Neural progenitor cell (in vitro differentiated cells): ENCODE data around the gene SP6. TPM values are rescaled to one million over a fixed set of nuclear protein-coding genes. Genes with fewer than 3 reads are reported as not detected.
A peak's percentile ranks its signal among the peaks of the same experiment; 100 is the strongest.

Experiments
- DNase-seq: peaks from one replicate; pipeline ENCODE4 v3.0.0-alpha.2; 2016; ENCODE audit warnings: low spot score
- H2AFZ ChIP-seq: fragments of 200-600 bp; sonication (generic); replicated peaks from 2 replicates; pipeline ENCODE4 v1.6.1; 2016; ENCODE audit warnings: antibody characterized with exemption
- H3F3A ChIP-seq: fragments of 200-600 bp; sonication (generic); 2 replicates; pipeline ENCODE4 v1.6.1; 2016; ENCODE audit warnings: antibody characterized with exemption, low read depth
- H3K27ac ChIP-seq: fragments of 200-600 bp; sonication (generic); 2 replicates; pipeline ENCODE4 v1.5.1; 2016; ENCODE audit warnings: mild to moderate bottlenecking
- H3K27me3 ChIP-seq: fragments of 200-600 bp; sonication (generic); 2 replicates; pipeline ENCODE4 v1.6.1; 2016; ENCODE audit warnings: mild to moderate bottlenecking, moderate library complexity
- H3K36me3 ChIP-seq: fragments of 200-600 bp; sonication (generic); 2 replicates; pipeline ENCODE4 v1.5.1; 2016
- H3K4me1 ChIP-seq: fragments of 200-600 bp; sonication (generic); 2 replicates; pipeline ENCODE4 v1.6.1; 2016; ENCODE audit warnings: mixed run types
- H3K4me2 ChIP-seq: fragments of 200-600 bp; sonication (generic); 2 replicates; pipeline ENCODE4 v1.6.1; 2016
- H3K4me3 ChIP-seq: fragments of 200-600 bp; sonication (generic); 2 replicates; pipeline ENCODE4 v1.5.1; 2016
- H3K79me2 ChIP-seq: fragments of 200-600 bp; sonication (generic); 2 replicates; pipeline ENCODE4 v1.6.1; 2016; ENCODE audit warnings: low read depth
- H3K9ac ChIP-seq: fragments of 200-600 bp; sonication (generic); 2 replicates; pipeline ENCODE4 v1.6.1; 2016
- H3K9me3 ChIP-seq: fragments of 200-600 bp; sonication (generic); 2 replicates; pipeline ENCODE4 v1.5.1; 2016; ENCODE audit warnings: low read depth
- H4K20me1 ChIP-seq: fragments of 200-600 bp; sonication (generic); 2 replicates; pipeline ENCODE4 v1.6.1; 2016; ENCODE audit warnings: low read depth
- H3K27ac Mint-ChIP-seq: 3 replicates; pipeline ENCODE4 v1.8.0; 2021; ENCODE audit warnings: mixed read lengths
- H3K27me3 Mint-ChIP-seq: 2 replicates; pipeline ENCODE4 v1.8.0; 2022; ENCODE audit warnings: low read depth, mild to moderate bottlenecking, inconsistent platforms, moderate library complexity, mixed read lengths; ENCODE audit not compliant: insufficient read depth
- H3K36me3 Mint-ChIP-seq: 3 replicates; pipeline ENCODE4 v1.8.0; 2021; ENCODE audit warnings: mixed read lengths
- H3K4me1 Mint-ChIP-seq: 3 replicates; pipeline ENCODE4 v1.8.0; 2021; ENCODE audit warnings: mixed read lengths
- H3K4me3 Mint-ChIP-seq: 3 replicates; pipeline ENCODE4 v1.8.0; 2021; ENCODE audit warnings: mild to moderate bottlenecking, moderate library complexity, mixed read lengths
- H3K9me3 Mint-ChIP-seq: 3 replicates; pipeline ENCODE4 v1.8.0; 2020; ENCODE audit warnings: mixed read lengths
- EZH2 ChIP-seq: fragments of 200-600 bp; sonication (generic); IDR thresholded peaks from 2 replicates; pipeline ENCODE4 v1.6.1; 2017; ENCODE audit warnings: antibody characterized with exemption, mild to moderate bottlenecking, moderate library complexity
- EZH2phosphoT487 ChIP-seq: fragments of 200-600 bp; sonication (generic); IDR thresholded peaks from 2 replicates; pipeline ENCODE4 v1.6.1; 2017; ENCODE audit warnings: antibody characterized with exemption
- total RNA-seq: library from RNA; depleted of rRNA; stranded (reverse); fragments of >200 nt; gene quantifications from 2 replicates; pipeline ENCODE4 v1.2.3, GENCODE V29; 2015; ENCODE audit warnings: low replicate concordance
- TF ChIP-seq, protein P1 (sequence below): fragments of 200-600 bp; sonication (generic); IDR thresholded peaks from 2 replicates; pipeline ENCODE4 v1.5.1; 2017; ENCODE audit warnings: antibody characterized with exemption, mild to moderate bottlenecking

Gene SP6
- total RNA-seq, 1 donor from 2014 or later, result 0.04 TPM

DNA sequence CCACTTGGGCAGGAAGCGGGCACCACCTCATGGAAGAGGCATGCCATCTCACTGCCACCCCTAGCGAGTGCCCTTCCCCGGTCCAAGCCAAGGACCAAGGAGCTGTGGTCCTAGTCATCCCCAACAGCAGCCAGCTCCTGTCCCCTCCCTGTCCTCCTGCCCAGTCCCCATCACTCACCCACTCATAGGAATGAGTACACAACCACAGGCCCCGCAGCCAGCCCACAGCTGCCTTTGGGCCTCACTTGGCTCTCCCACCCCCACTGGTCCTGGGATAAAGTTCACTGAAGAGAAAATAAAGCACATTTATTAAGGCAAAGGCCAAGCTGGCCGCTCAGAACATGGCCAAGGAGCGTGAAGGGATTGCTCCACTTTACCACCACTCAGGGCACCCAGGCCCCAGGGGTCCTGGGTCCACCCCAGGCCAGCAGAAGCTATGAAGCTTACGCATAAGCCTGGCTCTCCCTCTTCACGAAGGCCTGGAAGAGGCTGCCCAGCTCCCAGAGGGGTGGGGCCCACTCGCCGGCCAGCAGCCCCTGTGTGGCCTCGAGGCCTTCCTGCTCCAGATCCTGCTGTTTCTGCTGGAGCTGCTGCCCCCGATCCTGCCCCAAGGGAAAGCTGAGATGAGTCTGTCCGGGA is 13.4 kb downstream of the SP6 start:
- peaks cover 21% of the 10 kb centered on the region for H3K4me1 Mint-ChIP-seq

DNA sequence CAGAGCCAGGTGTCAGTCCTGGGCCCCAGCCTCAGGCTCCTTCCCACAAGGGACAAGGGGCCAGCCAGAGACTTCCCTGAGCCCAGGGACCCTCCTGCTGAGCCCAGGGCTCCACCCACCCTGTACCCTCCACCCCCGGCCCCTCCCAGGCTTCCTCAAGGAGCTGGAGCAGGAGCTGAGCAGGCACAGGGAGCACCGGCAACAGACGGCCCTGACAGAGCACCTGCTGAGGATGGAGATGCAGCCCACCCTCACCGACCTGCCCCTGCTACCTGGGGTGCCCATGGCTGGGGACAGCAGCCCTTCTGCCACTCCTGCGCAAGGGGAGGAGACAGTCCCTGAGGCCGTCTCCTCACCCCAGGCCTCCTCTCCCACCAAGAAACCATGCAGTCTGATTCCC is 14.4 kb downstream of the SP6 start:
- Histone ChIP-seq H3K27ac (no peak overlapping the region), H3K79me2 (peaks cover 7% of the 10 kb centered on the region), H3K9me3 (no peaks in the 10 kb centered on the region), H3K4me1 (peaks cover 5% of the 10 kb centered on the region), H3K27me3 (no peaks in the 10 kb centered on the region), H3F3A (peaks cover 3% of the 10 kb centered on the region), H3K36me3 (no peaks in the 10 kb centered on the region), H3K4me3 (no peak overlapping the region), H3K4me2 (no peak overlapping the region), H4K20me1 (no peaks in the 10 kb centered on the region), H3K9ac (no peak overlapping the region), H2AFZ (no peak overlapping the region)
- H3K27ac Mint-ChIP-seq, result no peak overlapping the region
- peaks cover 12% of the 10 kb centered on the region for H3K27me3 Mint-ChIP-seq
- no peak for DNase-seq
- peaks cover 22% of the 10 kb centered on the region for H3K4me1 Mint-ChIP-seq
- H3K9me3 Mint-ChIP-seq, result no peaks in the 10 kb centered on the region
- H3K4me3 Mint-ChIP-seq, result no peak overlapping the region
- TF ChIP-seq EZH2phosphoT487 (no peak), EZH2 (no peak)
- TF ChIP-seq, protein P1, sequence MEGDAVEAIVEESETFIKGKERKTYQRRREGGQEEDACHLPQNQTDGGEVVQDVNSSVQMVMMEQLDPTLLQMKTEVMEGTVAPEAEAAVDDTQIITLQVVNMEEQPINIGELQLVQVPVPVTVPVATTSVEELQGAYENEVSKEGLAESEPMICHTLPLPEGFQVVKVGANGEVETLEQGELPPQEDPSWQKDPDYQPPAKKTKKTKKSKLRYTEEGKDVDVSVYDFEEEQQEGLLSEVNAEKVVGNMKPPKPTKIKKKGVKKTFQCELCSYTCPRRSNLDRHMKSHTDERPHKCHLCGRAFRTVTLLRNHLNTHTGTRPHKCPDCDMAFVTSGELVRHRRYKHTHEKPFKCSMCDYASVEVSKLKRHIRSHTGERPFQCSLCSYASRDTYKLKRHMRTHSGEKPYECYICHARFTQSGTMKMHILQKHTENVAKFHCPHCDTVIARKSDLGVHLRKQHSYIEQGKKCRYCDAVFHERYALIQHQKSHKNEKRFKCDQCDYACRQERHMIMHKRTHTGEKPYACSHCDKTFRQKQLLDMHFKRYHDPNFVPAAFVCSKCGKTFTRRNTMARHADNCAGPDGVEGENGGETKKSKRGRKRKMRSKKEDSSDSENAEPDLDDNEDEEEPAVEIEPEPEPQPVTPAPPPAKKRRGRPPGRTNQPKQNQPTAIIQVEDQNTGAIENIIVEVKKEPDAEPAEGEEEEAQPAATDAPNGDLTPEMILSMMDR, result no peak
- H3K36me3 Mint-ChIP-seq, result peaks cover 4% of the 10 kb centered on the region

More for the DNA sequence above, 13.4 kb downstream of the SP6 start:
- H3K4me3 Mint-ChIP-seq, result peak overlapping the region; percentile 41
- H3K9me3 Mint-ChIP-seq, result no peaks in the 10 kb centered on the region
- no peaks in the 10 kb centered on the region for H4K20me1 ChIP-seq
- no peaks in the 10 kb centered on the region for H3K36me3 ChIP-seq
- H3K4me3 ChIP-seq, result no peak overlapping the region
- H3K27ac ChIP-seq, result no peak overlapping the region
- H3K27me3 Mint-ChIP-seq, result peaks cover 8% of the 10 kb centered on the region
- H2AFZ ChIP-seq, result no peak overlapping the region
- H3K9me3 ChIP-seq, result no peaks in the 10 kb centered on the region
- H3K27me3 ChIP-seq, result no peaks in the 10 kb centered on the region
- H3K36me3 Mint-ChIP-seq, result peaks cover 4% of the 10 kb centered on the region
- H3K4me2 ChIP-seq, result no peak overlapping the region
- no peak overlapping the region for H3K27ac Mint-ChIP-seq
- no peaks in the 10 kb centered on the region for H3F3A ChIP-seq
- TF ChIP-seq, protein P1, result no peak
- TF ChIP-seq EZH2phosphoT487 (no peak), EZH2 (no peak)
- no peak for DNase-seq
- peaks cover 7% of the 10 kb centered on the region for H3K79me2 ChIP-seq
- peaks cover 5% of the 10 kb centered on the region for H3K4me1 ChIP-seq
- H3K9ac ChIP-seq, result no peak overlapping the region

DNA sequence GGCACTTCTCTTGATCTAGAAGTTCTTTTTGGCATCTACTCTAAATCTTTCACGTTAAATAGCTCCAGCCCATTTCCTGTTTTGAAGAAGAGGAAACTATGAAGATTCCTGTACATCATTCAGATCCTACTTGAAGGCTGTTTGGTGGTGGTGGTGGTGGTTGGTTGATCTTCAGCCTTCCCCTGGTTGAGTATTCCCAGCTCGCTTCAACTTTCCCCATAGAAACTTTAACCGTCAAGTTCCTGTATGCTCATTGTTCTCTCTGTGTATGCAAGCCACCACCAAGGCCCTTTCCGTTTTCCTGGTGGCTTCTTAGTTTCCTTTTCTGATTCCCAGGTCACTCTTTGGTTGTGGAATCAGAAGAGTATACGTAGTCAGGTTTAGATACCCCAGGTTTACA is 16.2 kb downstream of the SP6 start:
- Histone ChIP-seq H3K27ac (no peak overlapping the region), H3K27me3 (no peaks in the 10 kb centered on the region), H3F3A (peaks cover 10% of the 10 kb centered on the region), H2AFZ (no peak overlapping the region), H3K4me3 (no peak overlapping the region), H3K9me3 (no peaks in the 10 kb centered on the region), H3K79me2 (peaks cover 15% of the 10 kb centered on the region), H3K9ac (no peak overlapping the region), H3K36me3 (no peaks in the 10 kb centered on the region), H3K4me1 (no peaks in the 10 kb centered on the region), H3K4me2 (no peak overlapping the region), H4K20me1 (no peaks in the 10 kb centered on the region)
- DNase-seq, result no peak
- peaks cover 12% of the 10 kb centered on the region for H3K27me3 Mint-ChIP-seq
- H3K4me1 Mint-ChIP-seq, result peaks cover 24% of the 10 kb centered on the region
- H3K4me3 Mint-ChIP-seq, result no peak overlapping the region
- H3K9me3 Mint-ChIP-seq, result no peaks in the 10 kb centered on the region
- H3K27ac Mint-ChIP-seq, result no peak overlapping the region
- TF ChIP-seq, protein P1, result no peak
- TF ChIP-seq EZH2phosphoT487, result no peak
- no peak for TF ChIP-seq EZH2
- peaks cover 4% of the 10 kb centered on the region for H3K36me3 Mint-ChIP-seq
